K562 (cell line): ENCODE data around the gene EIF5. TPM values are rescaled to one million over a fixed set of nuclear protein-coding genes. Genes with fewer than 3 reads are reported as not detected.

ENCODE experiments used
- BACH1 ChIP-seq: fragments of 200-800 bp; sonication (Bioruptor generic); IDR thresholded peaks from 2 replicates; pipeline ENCODE4 v1.6.1; 2016; ENCODE audit warnings: missing genetic modification characterization, missing compliant biosample characterization
- CCNT2 ChIP-seq: IDR thresholded peaks from 2 replicates; pipeline ENCODE4 v1.6.1; 2011; ENCODE audit warnings: borderline replicate concordance, low read depth, mild to moderate bottlenecking, moderate library complexity, mixed read lengths, low read length; ENCODE audit not compliant: insufficient read length; ENCODE audit errors: extremely low read depth
- CREM ChIP-seq: IDR thresholded peaks from 2 replicates; pipeline ENCODE4 v1.6.1; 2014; ENCODE audit warnings: antibody characterized with exemption, low read depth
- ESRRB ChIP-seq: fragments of 250-450 bp; sonication (Bioruptor Pico); IDR thresholded peaks from 2 replicates; pipeline ENCODE4 v1.5.0; 2020; ENCODE audit warnings: mild to moderate bottlenecking, moderate library complexity, borderline replicate concordance
- FOSL1 ChIP-seq: fragments of 200-800 bp; sonication (Bioruptor generic); conservative IDR thresholded peaks from 2 replicates; pipeline ENCODE4 v1.6.1; 2016; ENCODE audit warnings: missing genetic modification characterization, missing compliant biosample characterization
- FOXJ3 ChIP-seq: sonication (generic); formaldehyde crosslinking; IDR thresholded peaks from 2 replicates; pipeline ENCODE4 v1.4.0; 2020; ENCODE audit warnings: mild to moderate bottlenecking, missing genetic modification reagents
- HNRNPUL1 ChIP-seq: fragments of 200-400 bp; formaldehyde crosslinking; IDR thresholded peaks from 2 replicates; pipeline ENCODE4 v1.6.1; 2017; ENCODE audit warnings: low read length
- JUND ChIP-seq, 2 experiments: IDR thresholded peaks; 2 replicates in 1 of 2; 3 replicates in 1 of 2; pipeline ENCODE4 v1.6.1; 2011; ENCODE audit warnings: borderline replicate concordance in 2 of 2, low read depth in 2 of 2, low read length in 2 of 2, improper control_type of control experiment in 1 of 2, missing biosample characterization in 1 of 2, missing genetic modification characterization in 1 of 2, missing genetic modification reagents in 1 of 2
- MAZ ChIP-seq, 2 experiments: fragments of 450-650 bp in 1 of 2; sonication (generic) in 1 of 2; formaldehyde crosslinking; IDR thresholded peaks in 1 of 2; conservative IDR thresholded peaks in 1 of 2; 2 replicates each; pipeline versions ENCODE4 v1.4.0 to v1.5.0; 2020; ENCODE audit warnings: mild to moderate bottlenecking in 1 of 2, missing genetic modification reagents in 1 of 2
- POLR2G ChIP-seq: fragments of 200-400 bp; formaldehyde crosslinking; IDR thresholded peaks from 2 replicates; pipeline ENCODE4 v1.6.1; 2017; ENCODE audit warnings: low read depth, mild to moderate bottlenecking, antibody characterized with exemption, low read length, moderate library complexity
- RBM14 ChIP-seq: fragments of 200-400 bp; formaldehyde crosslinking; IDR thresholded peaks from 2 replicates; pipeline ENCODE4 v1.6.1; 2018; ENCODE audit warnings: low read depth, mild to moderate bottlenecking, low read length, moderate library complexity, borderline replicate concordance; ENCODE audit not compliant: insufficient read depth
- RFX1 ChIP-seq: fragments of 450-650 bp; IDR thresholded peaks from 2 replicates; pipeline ENCODE4 v1.6.1; 2016; ENCODE audit warnings: mild to moderate bottlenecking, moderate library complexity
- YY1 ChIP-seq, 3 experiments: IDR thresholded peaks; 2 replicates each; pipeline ENCODE4 v1.6.1; 2011; ENCODE audit warnings: low read length in 2 of 3, mild to moderate bottlenecking in 2 of 3, moderate library complexity in 2 of 3, borderline replicate concordance in 1 of 3, control low read depth in 1 of 3, low read depth in 1 of 3; ENCODE audit not compliant: insufficient read depth in 3 of 3, insufficient replicate concordance in 2 of 3, control insufficient read depth in 1 of 3, insufficient read length in 1 of 3; ENCODE audit errors: extremely low read depth in 1 of 3
- ZBTB7A ChIP-seq: IDR thresholded peaks from 2 replicates; pipeline ENCODE4 v1.6.1; 2011; ENCODE audit warnings: low read depth, mild to moderate bottlenecking, low read length, moderate library complexity, borderline replicate concordance; ENCODE audit not compliant: control insufficient read depth
- ZNF146 ChIP-seq: IDR thresholded peaks from one replicate; pipeline ENCODE4 v1.6.1; 2018; ENCODE audit warnings: missing compliant biosample characterization; ENCODE audit not compliant: unreplicated experiment
- ZNF224 ChIP-seq: sonication (generic); formaldehyde crosslinking; IDR thresholded peaks from 2 replicates; pipeline ENCODE4 v1.8.0; 2022; ENCODE audit warnings: mild to moderate bottlenecking, missing genetic modification reagents
- ZNF766 ChIP-seq: fragments of 200-800 bp; sonication (Bioruptor generic); conservative IDR thresholded peaks from 2 replicates; pipeline ENCODE4 v1.6.1; 2016; ENCODE audit warnings: missing genetic modification characterization, missing compliant biosample characterization
- polyA plus RNA-seq, 8 experiments: library from polyadenylated mRNA; depleted of rRNA in 4 of 8; stranded (reverse) in 5 of 8; unstranded in 3 of 8; fragments of >200 nt; fragmentation: Nextera tagmentation in 2 of 8; fragmentation: Illumina TruSeq in 1 of 8; extraction: Ambion mirVana in 2 of 8; extraction: Trizol in 1 of 8; gene quantifications; 2 replicates each; pipeline versions ENCODE4 v1.2.1 to v1.2.3, GENCODE V29; 2011 to 2014; ENCODE audit warnings: inconsistent platforms in 1 of 8, missing spikeins in 1 of 8
- total RNA-seq, 7 experiments: library from RNA; depleted of rRNA in 6 of 7; stranded (reverse); fragments of >200 nt in 6 of 7; fragmentation: Illumina TruSeq in 2 of 7; extraction: Trizol in 2 of 7; gene quantifications; 2 replicates each; pipeline versions ENCODE4 v1.2.1 to v1.2.3, GENCODE V29; 2011 to 2021; ENCODE audit warnings: low replicate concordance in 1 of 7
- TF ChIP-seq, protein P1 (sequence below): fragments of 250-450 bp; sonication (Bioruptor Pico); IDR thresholded peaks from 2 replicates; pipeline ENCODE4 v1.5.0; 2022; ENCODE audit warnings: mild to moderate bottlenecking
- TF ChIP-seq, protein P2 (sequence below): fragments of 250-450 bp; sonication (Bioruptor Pico); IDR thresholded peaks from 2 replicates; pipeline ENCODE4 v1.8.0; 2022; ENCODE audit warnings: moderate library complexity, mild to moderate bottlenecking, inconsistent platforms

EIF5 gene
- total and polyA plus RNA-seq, 9 of the 15 experiments (the other 6 are each of a cell fraction or from before 2014, with no cell fraction given) = 92.7 to 442 (median 190) TPM

DNA sequence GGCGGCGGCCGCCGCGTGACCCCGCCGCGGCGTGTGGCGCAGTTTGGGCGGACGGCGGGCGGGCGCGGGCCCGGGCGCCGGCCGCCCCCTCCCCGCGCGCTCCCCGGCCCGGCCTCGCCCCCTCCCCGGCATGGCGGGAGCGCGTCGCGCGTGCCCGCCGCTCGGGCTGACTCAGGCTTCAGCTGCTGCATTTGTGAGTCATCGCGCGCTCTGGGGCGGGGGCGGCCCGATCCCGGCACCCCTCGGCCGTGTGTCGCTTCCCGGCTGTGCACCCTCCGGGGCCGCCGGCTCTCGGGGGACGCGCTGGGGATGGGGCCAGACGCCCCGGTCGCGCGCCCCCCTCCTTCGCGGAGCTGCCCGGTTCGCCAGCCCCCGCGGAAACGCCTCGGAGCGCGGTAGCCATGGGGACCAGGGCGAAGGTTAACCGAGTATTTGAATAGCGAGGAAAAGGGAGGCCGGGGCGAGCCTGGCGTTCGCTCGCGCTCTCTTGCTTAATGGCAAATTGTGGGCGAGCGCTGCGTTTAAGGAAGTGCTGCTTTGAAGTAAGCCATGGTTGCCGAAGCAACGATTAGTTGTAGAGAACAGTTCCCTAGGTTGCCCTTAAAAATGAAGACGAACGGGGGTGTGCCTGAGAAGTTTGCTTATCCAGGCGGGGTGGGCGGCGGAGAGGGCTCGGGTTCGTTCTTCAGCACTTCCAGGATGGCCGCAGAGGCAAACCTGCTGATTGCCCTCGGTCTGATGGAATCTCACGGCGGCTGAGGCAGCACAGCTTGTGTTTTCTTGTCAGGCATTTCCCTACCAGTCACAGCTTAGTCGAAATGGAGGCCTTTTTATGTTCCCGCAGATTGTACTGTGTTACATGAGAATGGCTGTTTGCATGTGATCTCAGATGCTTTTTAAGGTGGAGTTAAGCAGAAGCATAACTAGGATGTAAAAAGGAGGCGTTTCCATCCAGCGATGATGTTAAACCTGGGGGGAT is 896 bp downstream of the EIF5 start (continued):
- no peak for TF ChIP-seq ZNF224
- 0 out of 2 replicates have a peak, but pooled peaks have one; percentile 15 for TF ChIP-seq ZNF766 (CRISPR knock-in tag)
- peak; percentile 33; the same call in 1 of the 2 replicates for TF ChIP-seq BACH1
- peak; percentile 64; the same call in 1 of the 2 replicates for TF ChIP-seq RFX1
- peak; percentile 95 for TF ChIP-seq FOSL1 (tag)
- peak; percentile 29; the same call in 1 of the 2 replicates for TF ChIP-seq CREM
- TF ChIP-seq HNRNPUL1 = no peak
- TF ChIP-seq FOXJ3 (CRISPR knock-in tag) = no peak
- peak; percentile 89 for TF ChIP-seq JUND (IDR thresholded peaks at IDR 0.05; ENCODE audit: borderline replicate concordance, low read depth, low read length)
- TF ChIP-seq JUND (tag; IDR thresholded peaks at IDR 0.05; ENCODE audit: borderline replicate concordance, low read depth, low read length) = peak; percentile 65; the same call in 1 of the 3 replicates
- TF ChIP-seq, protein P1, sequence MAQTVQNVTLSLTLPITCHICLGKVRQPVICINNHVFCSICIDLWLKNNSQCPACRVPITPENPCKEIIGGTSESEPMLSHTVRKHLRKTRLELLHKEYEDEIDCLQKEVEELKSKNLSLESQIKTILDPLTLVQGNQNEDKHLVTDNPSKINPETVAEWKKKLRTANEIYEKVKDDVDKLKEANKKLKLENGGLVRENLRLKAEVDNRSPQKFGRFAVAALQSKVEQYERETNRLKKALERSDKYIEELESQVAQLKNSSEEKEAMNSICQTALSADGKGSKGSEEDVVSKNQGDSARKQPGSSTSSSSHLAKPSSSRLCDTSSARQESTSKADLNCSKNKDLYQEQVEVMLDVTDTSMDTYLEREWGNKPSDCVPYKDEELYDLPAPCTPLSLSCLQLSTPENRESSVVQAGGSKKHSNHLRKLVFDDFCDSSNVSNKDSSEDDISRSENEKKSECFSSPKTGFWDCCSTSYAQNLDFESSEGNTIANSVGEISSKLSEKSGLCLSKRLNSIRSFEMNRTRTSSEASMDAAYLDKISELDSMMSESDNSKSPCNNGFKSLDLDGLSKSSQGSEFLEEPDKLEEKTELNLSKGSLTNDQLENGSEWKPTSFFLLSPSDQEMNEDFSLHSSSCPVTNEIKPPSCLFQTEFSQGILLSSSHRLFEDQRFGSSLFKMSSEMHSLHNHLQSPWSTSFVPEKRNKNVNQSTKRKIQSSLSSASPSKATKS = no peak
- no peak for TF ChIP-seq ZNF146 (CRISPR knock-in tag)
- TF ChIP-seq, protein P2, sequence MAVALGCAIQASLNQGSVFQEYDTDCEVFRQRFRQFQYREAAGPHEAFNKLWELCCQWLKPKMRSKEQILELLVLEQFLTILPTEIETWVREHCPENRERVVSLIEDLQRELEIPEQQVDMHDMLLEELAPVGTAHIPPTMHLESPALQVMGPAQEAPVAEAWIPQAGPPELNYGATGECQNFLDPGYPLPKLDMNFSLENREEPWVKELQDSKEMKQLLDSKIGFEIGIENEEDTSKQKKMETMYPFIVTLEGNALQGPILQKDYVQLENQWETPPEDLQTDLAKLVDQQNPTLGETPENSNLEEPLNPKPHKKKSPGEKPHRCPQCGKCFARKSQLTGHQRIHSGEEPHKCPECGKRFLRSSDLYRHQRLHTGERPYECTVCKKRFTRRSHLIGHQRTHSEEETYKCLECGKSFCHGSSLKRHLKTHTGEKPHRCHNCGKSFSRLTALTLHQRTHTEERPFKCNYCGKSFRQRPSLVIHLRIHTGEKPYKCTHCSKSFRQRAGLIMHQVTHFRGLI (CRISPR knock-in tag) = no peak
- TF ChIP-seq CCNT2 = peak; percentile 50
- no peak for TF ChIP-seq ESRRB (CRISPR knock-in tag)
- peak; percentile 55 for TF ChIP-seq POLR2G
- TF ChIP-seq RBM14 = 0 out of 2 replicates have a peak, but pooled peaks have one; percentile 41
- peak in 1 of 3 experiments; percentile 6 for TF ChIP-seq YY1 (IDR thresholded peaks at IDR 0.05; ENCODE audit: borderline replicate concordance in 1 of 3, control insufficient read depth in 1 of 3, extremely low read depth in 1 of 3, insufficient read depth in 3 of 3, insufficient read length in 1 of 3, insufficient replicate concordance in 2 of 3, low read depth in 1 of 3, low read length in 2 of 3)
- peak; percentile 50; the same call in 1 of the 2 replicates for TF ChIP-seq ZBTB7A
- TF ChIP-seq MAZ (CRISPR knock-in tag; conservative IDR thresholded peaks at IDR 0.05 in 1 of 2, IDR thresholded peaks at IDR 0.05 in 1 of 2) = peak in 1 of 2 experiments; percentile 36; a peak in 2 of 4 replicates
